ENCODE data around the gene CRABP2. TPM values are rescaled to one million over a fixed set of nuclear protein-coding genes. Genes with fewer than 3 reads are reported as not detected.

CRABP2 gene
- total and polyA plus RNA-seq, 11 donors = 0.46 to 11.4 (median 1.4) TPM; not detected in 3

GRCh38 chr1:156704930-156705320, 458 bp downstream of the CRABP2 start:
- Histone ChIP-seq H3K27ac (peak overlapping the region in 2 of 12 donors; percentile 81 to 91), H3K36me3 (no peaks in the 10 kb centered on the region), H3K9me3 (no peaks in the 10 kb centered on the region), H3K4me3 (peak overlapping the region in 11 of 12 donors; percentile 12 to 68 (median 47)), H3K4me1 (peaks cover 0 to 50% (median 33%) of the 10 kb centered on the region in 12 donors), H3K27me3 (peaks cover 0 to 48% (median 33%) of the 10 kb centered on the region in 9 donors)
- intact Hi-C loops (cut with DNase I) = loop anchor here in 1 of 10 donors (1.0 kb wide), 1 partner anchor 45 kb away; no protein-coding TSS in a partner anchor
- 1 to 7% (median 5%) methylated on average over 18 to 29 of the region's 29 CpGs for WGBS, 4 donors
- DNase-seq (peak in 2 of 5 donors; percentile 60 to 65), ATAC-seq (peak in 1 of 4 donors; percentile 26)
- TF ChIP-seq CTCF (IDR thresholded peaks at IDR 0.05) (no peak), POLR2A (IDR thresholded peaks at IDR 0.05) (no peak)

GRCh38 chr1:156704166-156704711, 1.1 kb downstream of the CRABP2 start:
- peaks cover 0 to 48% (median 33%) of the 10 kb centered on the region in 9 donors for H3K27me3 ChIP-seq
- DNase-seq = peak in 1 of 5 donors; percentile 7
- 64 to 71% (median 67%) methylated on average over 10 of the region's 10 CpGs for WGBS, 4 donors
- peak overlapping the region in 3 of 12 donors; percentile 54 to 56 (median 55) for H3K4me3 ChIP-seq
- no peak for ATAC-seq
- peaks cover 0 to 43% (median 28%) of the 10 kb centered on the region in 12 donors for H3K4me1 ChIP-seq
- no peaks in the 10 kb centered on the region for H3K9me3 ChIP-seq
- intact Hi-C loops (cut with DNase I) = no loop called here
- no peak for TF ChIP-seq POLR2A (IDR thresholded peaks at IDR 0.05)
- no peak for TF ChIP-seq CTCF (IDR thresholded peaks at IDR 0.05)
- no peak overlapping the region for H3K27ac ChIP-seq
- H3K36me3 ChIP-seq = no peaks in the 10 kb centered on the region

- Histone ChIP-seq H3K4me1 (peaks cover 0 to 40% (median 26%) of the 10 kb centered on the region in 12 donors), H3K27ac (no peak overlapping the region), H3K9me3 (no peaks in the 10 kb centered on the region), H3K27me3 (peaks cover 0 to 48% (median 33%) of the 10 kb centered on the region in 9 donors), H3K36me3 (no peaks in the 10 kb centered on the region), H3K4me3 (peak overlapping the region in 1 of 12 donors; percentile 55)
- ATAC-seq (no peak), DNase-seq (peak in 1 of 5 donors; percentile 10)
- 53 to 100% (median 61%) methylated on average over 2 to 4 of the region's 4 CpGs for WGBS, 4 donors
- intact Hi-C loops (cut with DNase I) = no loop called here
- no peak for TF ChIP-seq POLR2A (IDR thresholded peaks at IDR 0.05)
- TF ChIP-seq CTCF (IDR thresholded peaks at IDR 0.05) = no peak
These were observed 1.6 kb downstream of the CRABP2 start for GRCh38 chr1:156703741-156704140.

- intact Hi-C loops (cut with DNase I) = no loop called here
- Histone ChIP-seq H3K36me3 (no peaks in the 10 kb centered on the region), H3K27me3 (peaks cover 0 to 48% (median 33%) of the 10 kb centered on the region in 9 donors), H3K4me1 (peaks cover 0 to 36% (median 26%) of the 10 kb centered on the region in 12 donors), H3K4me3 (no peak overlapping the region), H3K9me3 (no peaks in the 10 kb centered on the region), H3K27ac (no peak overlapping the region)
- ATAC-seq = no peak
- TF ChIP-seq CTCF (IDR thresholded peaks at IDR 0.05) (no peak), POLR2A (IDR thresholded peaks at IDR 0.05) (no peak)
- DNase-seq = peak in 1 of 5 donors; percentile 7
- 80 to 91% (median 86%) methylated on average over 4 of the region's 4 CpGs for WGBS, 4 donors
These were observed 2.0 kb downstream of the CRABP2 start for GRCh38 chr1:156703336-156703735.

Measured in heart left ventricle (tissue), 16 donors.